Measurements from ENCODE around the gene SLAMF8. TPM values are rescaled to one million over a fixed set of nuclear protein-coding genes. Genes with fewer than 3 reads are reported as not detected.

SLAMF8 gene
- total and polyA plus RNA-seq, 2 of the 8 experiments (the other 6 are each of a cell fraction or from before 2014, with no cell fraction given) = not detected

DNA sequence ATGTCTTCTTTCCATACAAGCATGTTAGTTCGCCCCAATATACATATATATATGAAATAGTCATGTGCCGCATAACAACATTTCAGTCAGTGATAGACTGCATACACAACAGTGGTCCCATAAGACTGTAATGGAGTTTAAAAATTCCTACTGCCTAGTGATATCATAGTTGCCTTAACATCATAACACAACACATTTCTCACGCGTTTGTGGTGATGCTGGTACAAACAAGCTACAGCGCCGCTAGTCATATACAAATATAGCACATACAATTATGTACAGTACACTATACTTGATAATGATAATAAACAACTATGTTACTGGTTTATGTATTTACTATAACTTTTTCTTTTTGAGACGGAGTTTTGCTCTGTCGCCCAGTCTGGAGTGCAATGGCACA is 10.7 kb upstream of the SLAMF8 start:
- FAIRE-seq (no peak), DNase-seq (ENCODE audit: low read depth in 1 of 2, low spot score in 2 of 2) (no peak)
- no peak overlapping the region for H4K91ac ChIP-seq (replicated peaks; ENCODE audit: insufficient read length, low read length)
- H3K14ac ChIP-seq (ENCODE audit: insufficient read length) = no peak overlapping the region
- H4K8ac ChIP-seq (ENCODE audit: extremely low read depth, insufficient read depth, low read length) = no peak overlapping the region
- no peak overlapping the region for H3K23ac ChIP-seq (ENCODE audit: insufficient read length)
- no peak overlapping the region for H2BK12ac ChIP-seq (ENCODE audit: low read depth, low read length)
- no peak overlapping the region for H3K4me3 ChIP-seq (ENCODE audit: extremely low read depth in 1 of 4, insufficient read depth in 2 of 4, low read depth in 3 of 4, low read length in 4 of 4)
- H3K4me1 ChIP-seq (replicated peaks in 1 of 4; ENCODE audit: control insufficient read depth in 3 of 4, insufficient read depth in 4 of 4, low read length in 3 of 4) = no peaks in the 10 kb centered on the region
- no peak overlapping the region for H4K5ac ChIP-seq (ENCODE audit: insufficient read length, low read depth, low read length)
- ChIA-PET POLR2A (ENCODE audit: partially characterized antibody) (no interaction called here), CTCF (ENCODE audit: partially characterized antibody) (interaction anchor here (1.2 to 26.0 kb wide), 5 partner anchors 9 to 72 kb away, joined by 3 to 645 read pairs (median 20); no protein-coding TSS in a partner anchor)
- H3K4ac ChIP-seq (replicated peaks; ENCODE audit: insufficient read length, low read depth, low read length) = no peak overlapping the region
- no peak overlapping the region for H3K27ac ChIP-seq (ENCODE audit: low read depth, low read length)
- H2BK120ac ChIP-seq (replicated peaks; ENCODE audit: low read depth, low read length) = no peak overlapping the region
- H2BK15ac ChIP-seq (ENCODE audit: low read length) = no peak overlapping the region
- H3K4me2 ChIP-seq (ENCODE audit: insufficient read depth in 1 of 2, low read depth in 2 of 2, low read length in 2 of 2) = no peak overlapping the region
- no peaks in the 10 kb centered on the region for H3K36me3 ChIP-seq (ENCODE audit: control insufficient read depth in 2 of 4, insufficient read depth in 4 of 4, low read length in 3 of 4)
- no peak overlapping the region for H3K56ac ChIP-seq (replicated peaks; ENCODE audit: insufficient read length, low read depth, low read length)
- no peaks in the 10 kb centered on the region for H3K9me3 ChIP-seq (ENCODE audit: insufficient read depth in 2 of 2, low read depth in 1 of 2, low read length in 1 of 2)
- TF ChIP-seq, protein P1, sequence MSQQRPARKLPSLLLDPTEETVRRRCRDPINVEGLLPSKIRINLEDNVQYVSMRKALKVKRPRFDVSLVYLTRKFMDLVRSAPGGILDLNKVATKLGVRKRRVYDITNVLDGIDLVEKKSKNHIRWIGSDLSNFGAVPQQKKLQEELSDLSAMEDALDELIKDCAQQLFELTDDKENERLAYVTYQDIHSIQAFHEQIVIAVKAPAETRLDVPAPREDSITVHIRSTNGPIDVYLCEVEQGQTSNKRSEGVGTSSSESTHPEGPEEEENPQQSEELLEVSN (IDR thresholded peaks at IDR 0.05) = no peak
- TF ChIP-seq FOSL1 (IDR thresholded peaks at IDR 0.05; ENCODE audit: insufficient read depth, low read depth, low read length) = no peak
- no peak overlapping the region for H3K18ac ChIP-seq (ENCODE audit: extremely low read depth, low read length)
- no peak overlapping the region for H2BK5ac ChIP-seq (ENCODE audit: low read depth, low read length)
- no peaks in the 10 kb centered on the region; the same call in 1 of the 2 replicates for H3K23me2 ChIP-seq (ENCODE audit: low read depth, low read length)
- H2AK5ac ChIP-seq (ENCODE audit: low read depth, low read length) = no peak overlapping the region
- H2AFZ ChIP-seq (ENCODE audit: low read length) = no peak overlapping the region
- WGBS, 2 experiments (ENCODE audit: extremely low coverage in 1 of 2, insufficient coverage in 1 of 2, insufficient read length in 1 of 2, insufficient replicate concordance in 2 of 2, low coverage in 1 of 2, low lambda C conversion rate in 2 of 2, missing lambda C conversion rate in 1 of 2) = 94% methylated on average over 8 of the region's 8 CpGs; no CpG with 5 or more reads in 1 of the 2 experiments
- H2BK20ac ChIP-seq (ENCODE audit: low read length) = no peak overlapping the region
- 0 out of 7 replicates have a peak, but pooled peaks cover 0 to 2% (median 0%) of the 10 kb centered on the region in 4 experiments for H3K27me3 ChIP-seq (replicated peaks in 1 of 4; ENCODE audit: control insufficient read depth in 3 of 4, extremely low read depth in 1 of 4, insufficient read depth in 3 of 4, low read length in 3 of 4)
- no peaks in the 10 kb centered on the region for H3K79me2 ChIP-seq (ENCODE audit: control insufficient read depth in 1 of 2, insufficient read depth in 2 of 2, low read length in 2 of 2)
- H3K9ac ChIP-seq (replicated peaks in 1 of 4; ENCODE audit: extremely low read depth in 1 of 4, low read depth in 3 of 4, low read length in 3 of 4) = no peak overlapping the region
- H4K20me1 ChIP-seq (replicated peaks in 1 of 2; ENCODE audit: control insufficient read depth in 1 of 2, insufficient read depth in 2 of 2, low read length in 2 of 2) = no peaks in the 10 kb centered on the region
- no peaks in the 10 kb centered on the region for H3K79me1 ChIP-seq (ENCODE audit: low read depth, low read length)
